ENCODE results near the gene C20orf202. TPM values are rescaled to one million over a fixed set of nuclear protein-coding genes. Genes with fewer than 3 reads are reported as not detected.
"Not testable (repeated sequence)": the region's sequence is repeated elsewhere in the genome, so short reads cannot be mapped to it uniquely, and the experiment has no call there.

C20orf202 gene
- polyA plus RNA-seq, 1 donor, result 0.43 TPM

- DNase-seq, result no peak
These were observed 44.4 kb downstream of the C20orf202 start for GRCh38 chr20:1247689-1248088.

DNA sequence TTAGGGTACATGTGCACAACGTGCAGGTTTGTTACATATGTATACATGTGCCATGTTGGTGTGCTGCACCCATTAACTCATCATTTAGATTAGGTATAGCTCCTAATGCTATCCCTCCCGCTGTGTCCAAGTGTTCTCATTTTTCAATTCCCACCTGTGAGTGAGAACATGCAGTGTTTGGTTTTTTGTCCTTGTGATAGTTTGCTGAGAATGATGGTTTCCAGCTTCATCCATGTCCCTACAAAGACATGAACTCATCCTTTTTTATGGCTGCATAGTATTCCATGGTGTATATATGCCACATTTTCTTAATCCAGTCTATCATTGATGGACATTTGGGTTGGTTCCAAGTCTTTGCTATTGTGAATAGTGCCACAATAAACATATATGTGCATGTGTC, 47.0 kb downstream of the C20orf202 start:
- DNase-seq, result not testable (repeated sequence)

DNA sequence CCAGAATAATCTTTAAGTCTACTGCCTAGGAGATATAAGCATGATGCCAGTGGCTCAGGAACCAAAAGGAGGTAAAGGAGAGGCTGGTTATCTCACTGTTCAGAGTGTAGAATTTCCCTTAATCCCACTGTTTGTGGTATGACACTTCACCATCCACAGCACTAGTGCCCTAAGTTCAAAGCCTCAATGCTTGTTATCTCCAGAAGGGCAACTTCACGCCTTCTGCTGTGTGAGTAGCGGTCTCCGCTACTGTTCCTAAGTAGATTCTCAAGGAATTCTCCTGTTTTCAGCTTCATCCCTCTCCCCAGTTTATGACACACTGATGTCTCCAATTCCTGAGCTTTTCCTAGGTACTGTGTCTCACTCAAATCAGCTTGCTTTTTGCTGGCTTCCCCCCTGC, 49.2 kb downstream of the C20orf202 start:
- DNase-seq, result no peak

- no peak for DNase-seq
These were observed 51.0 kb downstream of the C20orf202 start for GRCh38 chr20:1254254-1254653.

DNA sequence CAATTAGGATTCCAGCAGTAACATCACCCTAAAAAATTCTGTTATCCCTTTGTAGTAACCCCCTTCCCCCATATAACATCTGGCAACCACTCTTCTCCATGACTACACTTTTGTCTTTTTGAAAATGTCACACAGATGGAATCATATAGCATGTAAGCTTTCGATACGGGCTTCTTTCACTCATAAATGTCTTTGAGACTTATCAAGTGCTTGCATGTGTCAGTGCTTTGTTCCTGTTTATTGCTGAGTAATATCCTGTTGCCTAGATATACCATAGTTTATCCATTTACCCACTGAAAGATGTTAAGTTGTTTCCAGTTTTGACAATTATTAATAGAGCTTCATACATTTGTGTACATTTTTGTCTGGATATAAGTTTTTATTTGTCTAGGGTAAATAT, 52.4 kb downstream of the C20orf202 start:
- DNase-seq, result no peak

Other genes with a start within 250 kb of the C20orf202 start
- 2.3 TPM for gene RSPO4, start 201.1 kb upstream of the C20orf202 start, polyA plus RNA-seq (ENCODE audit: insufficient read length)
- gene PSMF1, start 84.9 kb upstream of the C20orf202 start, polyA plus RNA-seq (ENCODE audit: insufficient read length), result 111 TPM
- gene TMEM74B, start 18.5 kb upstream of the C20orf202 start, polyA plus RNA-seq (ENCODE audit: insufficient read length), result 5.2 TPM
- gene RAD21L1, start 22.6 kb downstream of the C20orf202 start, polyA plus RNA-seq (ENCODE audit: insufficient read length), result not detected
- 3.3 TPM for gene SNPH, start 62.8 kb downstream of the C20orf202 start, polyA plus RNA-seq (ENCODE audit: insufficient read length)
- gene SDCBP2, start 125.7 kb downstream of the C20orf202 start, polyA plus RNA-seq (ENCODE audit: insufficient read length), result 1.7 TPM
- 362 TPM for gene FKBP1A, start 189.6 kb downstream of the C20orf202 start, polyA plus RNA-seq (ENCODE audit: insufficient read length)